Bronchus fibroblast of lung (primary cell): ENCODE results near the gene PROKR1. TPM values are rescaled to one million over a fixed set of nuclear protein-coding genes. Genes with fewer than 3 reads are reported as not detected.

Source experiments
- total RNA-seq: library from RNA; depleted of rRNA; stranded (reverse); fragments of >200 nt; gene quantifications from 2 replicates; pipeline ENCODE4 v1.2.3, GENCODE V29; 2015

The PROKR1 gene
- total RNA-seq: not detected in 2 replicates

DNA sequence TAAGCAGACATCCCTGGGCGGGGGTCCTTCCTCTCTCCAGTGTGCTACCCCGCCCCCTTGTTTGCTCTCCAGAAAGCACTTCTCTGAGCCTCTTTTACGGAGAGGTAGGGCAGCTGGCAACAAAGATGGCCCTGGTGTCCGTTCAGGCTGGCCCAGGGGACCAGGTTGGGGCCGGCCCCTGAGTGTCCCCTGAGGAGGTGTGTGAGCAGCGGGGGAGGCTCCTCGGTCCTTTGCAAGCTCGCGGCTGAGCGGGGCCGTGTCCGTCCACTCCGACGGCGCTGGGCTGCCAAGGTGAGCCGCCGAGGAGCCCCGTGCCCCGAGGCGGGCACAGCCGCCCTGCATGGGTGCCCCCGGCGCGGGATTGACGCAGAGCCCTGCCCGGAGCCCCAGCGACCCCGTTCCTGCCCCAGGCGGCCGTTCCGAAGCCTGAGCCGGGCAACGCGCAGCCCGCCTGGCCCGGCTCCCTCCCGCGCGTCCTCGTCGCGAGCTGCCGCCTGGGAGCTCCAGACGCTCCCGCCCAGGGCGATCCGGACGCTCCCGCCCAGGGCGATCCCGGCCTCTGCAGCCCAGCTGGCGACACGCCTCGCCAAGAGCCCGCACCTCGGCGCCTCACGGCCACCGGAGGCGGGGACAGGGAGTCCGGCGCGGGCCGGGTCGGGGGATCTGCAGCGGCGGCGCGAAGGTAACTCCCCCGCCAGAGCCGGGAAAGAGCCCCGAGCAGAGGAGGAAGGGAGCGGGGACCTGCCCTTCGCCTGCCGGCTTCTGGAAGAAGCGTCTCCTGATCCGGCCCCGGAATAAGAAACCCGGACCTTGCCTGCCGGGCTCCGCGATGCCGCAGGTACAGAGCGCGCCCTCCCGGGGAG, at the start of gene PROKR1:
PROKR1 (plus strand) TSS at position 569 of the 863 bp plus-strand sequence. CDS start 2,243 bp downstream, outside the sequence.

Other genes with a start within 250 kb of the PROKR1 start
- gene FBXO48, start 176.3 kb upstream of the PROKR1 start, total RNA-seq: 0.30 and 0.67 TPM in 2 replicates
- gene APLF, start 176.0 kb upstream of the PROKR1 start, total RNA-seq: 1.6 and 2.2 TPM in 2 replicates
- gene ARHGAP25, start 91.2 kb downstream of the PROKR1 start, total RNA-seq: 0.30 and 0.34 TPM in 2 replicates
- gene BMP10, start 227.8 kb downstream of the PROKR1 start, total RNA-seq: not detected in 2 replicates